T-helper 2 cell (primary cell): ENCODE measurements around the gene SNX20.
A peak's percentile ranks its signal among the peaks of the same experiment; 100 is the strongest.

ENCODE experiments used
- DNase-seq, 5 experiments: peaks; one replicate each; pipeline versions ENCODE4 v3.0.0 to v3.0.0-alpha.2; 2012 to 2022

SNX20 gene

GRCh38 chr16:50704245-50704644, 23.1 kb upstream of the SNX20 start:
- no peak for DNase-seq

- no peak for DNase-seq
Observed at GRCh38 chr16:50702725-50703124, 21.6 kb upstream of the SNX20 start.

- DNase-seq: peak in 2 of 5 experiments; percentile 55 to 83
Observed at GRCh38 chr16:50699326-50700159, 18.4 kb upstream of the SNX20 start.

GRCh38 chr16:50697881-50698767, 17.0 kb upstream of the SNX20 start:
- DNase-seq: peak in 2 of 5 experiments; percentile 45 to 61

GRCh38 chr16:50697421-50697715, 16.3 kb upstream of the SNX20 start:
- DNase-seq: no peak

GRCh38 chr16:50696575-50697420, 15.7 kb upstream of the SNX20 start:
- peak in 3 of 5 experiments; percentile 55 to 92 (median 62) for DNase-seq

GRCh38 chr16:50696126-50696525, 15.0 kb upstream of the SNX20 start:
- DNase-seq: no peak

- no peak for DNase-seq
Observed at GRCh38 chr16:50695017-50696000, 14.2 kb upstream of the SNX20 start.

GRCh38 chr16:50694206-50694605, 13.1 kb upstream of the SNX20 start:
- DNase-seq: no peak

- peak in 2 of 5 experiments; percentile 34 to 59 for DNase-seq
Observed at GRCh38 chr16:50692999-50693781, 12.1 kb upstream of the SNX20 start, which contains the start of gene NOD2. Gene NOD2 (plus strand): TSS chr16:50693606. CDS start chr16:50699496, 5,890 bp downstream.

- DNase-seq: no peak
Observed at GRCh38 chr16:50692644-50692998, 11.5 kb upstream of the SNX20 start.

- no peak for DNase-seq
Observed at GRCh38 chr16:50690177-50690576, 9.1 kb upstream of the SNX20 start.

- no peak for DNase-seq
Observed at GRCh38 chr16:50688867-50689266, 7.8 kb upstream of the SNX20 start.

GRCh38 chr16:50688083-50688482, 7.0 kb upstream of the SNX20 start:
- DNase-seq: no peak

GRCh38 chr16:50685462-50686063, 4.5 kb upstream of the SNX20 start:
- DNase-seq: peak in 1 of 5 experiments; percentile 57

GRCh38 chr16:50684823-50685461, 3.8 kb upstream of the SNX20 start:
- DNase-seq: peak in 1 of 5 experiments; percentile 84

- DNase-seq: peak in 3 of 5 experiments; percentile 45 to 93 (median 56)
Observed at GRCh38 chr16:50683689-50684374, 2.7 kb upstream of the SNX20 start.

- no peak for DNase-seq
Observed at GRCh38 chr16:50680556-50680893, 587 bp downstream of the SNX20 start.
